Fibroblast of the conjunctiva (primary cell): ENCODE data around the gene MYO9B.
A peak's percentile ranks its signal among the peaks of the same experiment; 100 is the strongest.

ENCODE experiments used
- DNase-seq: peaks from one replicate; pipeline ENCODE4 v3.0.0-alpha.2; 2010; ENCODE audit warnings: low read depth

The MYO9B gene

DNA sequence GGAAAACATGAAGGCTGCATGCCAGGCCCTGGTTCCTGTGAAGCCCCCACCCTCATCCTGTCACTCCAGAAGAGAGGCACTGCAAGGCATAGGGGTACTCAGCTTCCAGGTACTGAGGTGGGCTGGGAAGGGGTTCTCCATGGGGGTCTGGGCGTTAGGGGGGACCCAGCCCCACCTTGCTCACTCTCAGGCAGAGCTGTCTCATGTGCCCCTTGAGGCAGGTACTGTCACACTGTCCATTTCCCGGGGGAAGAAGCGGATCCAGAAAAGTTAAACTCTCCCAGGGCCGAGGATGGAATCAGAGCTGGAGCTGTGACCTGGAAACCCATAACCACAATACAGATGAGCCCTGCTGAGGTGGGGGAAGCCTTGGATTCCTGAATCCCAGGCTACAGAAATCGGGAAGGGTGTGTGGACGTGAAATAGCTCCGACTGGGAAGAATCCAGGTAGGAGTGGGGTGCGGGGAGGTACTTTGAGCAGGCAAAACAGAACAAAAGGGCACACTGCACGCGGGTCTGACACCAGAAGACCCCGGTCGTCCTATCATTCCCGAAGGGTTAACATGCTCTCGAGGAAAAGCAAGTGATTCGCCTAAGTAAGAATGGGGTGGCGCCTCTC, 139.0 kb downstream of the MYO9B start:
- no peak for DNase-seq

DNA sequence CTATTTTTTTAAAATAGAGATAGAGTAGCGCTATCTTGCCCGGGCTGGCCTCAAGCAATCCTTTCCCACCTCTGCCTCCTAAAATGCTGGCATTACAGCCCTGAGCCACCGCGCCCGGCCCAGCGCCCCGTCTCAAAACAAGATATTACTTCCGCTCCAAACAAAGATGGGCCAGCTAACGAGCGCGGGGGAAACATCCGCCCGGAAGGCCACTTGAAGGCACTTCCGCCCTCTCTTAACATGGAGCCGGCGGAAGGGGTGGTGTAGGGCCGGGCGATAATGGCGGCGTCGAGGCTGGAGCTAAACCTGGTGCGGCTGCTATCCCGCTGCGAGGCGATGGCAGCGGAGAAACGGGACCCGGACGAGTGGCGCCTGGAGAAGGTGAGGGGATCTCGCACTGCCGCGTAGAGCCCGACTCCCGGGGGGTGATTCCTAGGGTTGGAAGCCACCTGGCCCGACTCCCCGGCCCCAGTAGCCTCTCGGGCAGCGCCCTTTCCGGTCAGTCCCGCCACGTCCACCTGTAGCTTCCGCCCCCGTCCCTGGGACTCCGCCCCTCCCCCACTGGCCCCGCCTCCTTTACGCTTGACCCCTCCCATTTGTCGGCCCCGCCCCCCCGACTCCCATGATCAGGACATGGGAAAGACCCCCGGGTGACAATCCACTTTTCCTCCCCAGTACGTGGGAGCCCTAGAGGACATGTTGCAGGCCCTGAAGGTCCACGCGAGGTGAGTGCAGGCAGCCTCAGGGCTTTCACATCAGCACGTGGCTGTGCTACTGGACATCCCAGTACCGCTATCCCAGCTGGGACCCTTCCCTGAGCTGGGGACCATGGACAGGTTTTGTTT, 139.8 kb downstream of the MYO9B start, which contains the start of gene USE1:
Gene USE1, plus strand, starts transcription at position 231 of the 845 bp plus-strand sequence. Its CDS starts 49 bp downstream, at position 280.
- peak; percentile 83 for DNase-seq

DNA sequence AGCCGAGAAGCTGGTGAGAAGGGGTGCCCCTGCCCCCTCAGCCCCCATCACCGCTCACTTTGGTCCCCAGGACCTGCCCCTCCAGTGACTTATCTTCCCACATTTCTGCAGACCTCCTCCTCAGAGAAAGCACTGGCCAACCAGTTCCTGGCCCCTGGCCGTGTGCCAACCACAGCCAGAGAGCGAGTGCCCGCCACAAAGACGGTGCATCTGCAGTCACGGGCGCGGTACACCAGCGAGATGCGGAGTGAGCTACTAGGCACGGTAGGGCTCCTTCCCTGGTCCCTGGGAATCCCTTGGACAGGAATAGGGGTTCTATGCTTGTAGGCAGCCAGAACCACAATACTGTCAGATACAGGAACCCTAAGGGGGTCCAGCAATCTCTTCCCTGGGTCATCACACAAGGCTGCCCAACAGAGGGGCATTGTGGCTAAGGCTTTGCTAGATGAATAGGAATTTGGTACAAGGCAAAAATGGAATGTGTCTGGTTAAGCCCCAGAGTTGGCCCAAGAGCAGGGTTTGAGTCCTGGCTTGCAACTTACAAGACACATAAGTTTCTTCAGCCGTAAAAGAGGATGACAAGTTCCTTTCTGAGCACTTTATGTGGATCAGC, 140.6 kb downstream of the MYO9B start:
- DNase-seq: no peak

DNA sequence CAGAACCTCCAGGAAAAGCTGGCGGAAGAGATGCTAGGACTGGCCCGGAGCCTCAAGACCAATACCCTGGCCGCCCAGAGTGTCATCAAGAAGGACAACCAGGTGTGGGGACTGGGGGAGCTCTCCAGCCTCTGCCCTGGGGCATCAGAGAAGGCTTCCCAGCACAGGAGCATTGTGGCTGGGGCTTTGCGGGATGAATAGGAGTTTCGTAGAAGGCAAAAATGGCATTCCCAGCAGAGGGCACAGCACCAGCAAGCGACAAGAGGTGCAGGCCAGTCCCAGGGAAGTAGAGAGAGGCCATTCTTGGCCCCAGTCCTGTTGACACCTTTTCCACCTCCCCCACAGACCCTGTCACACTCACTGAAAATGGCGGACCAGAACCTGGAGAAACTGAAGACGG, 143.7 kb downstream of the MYO9B start:
- DNase-seq: no peak

DNA sequence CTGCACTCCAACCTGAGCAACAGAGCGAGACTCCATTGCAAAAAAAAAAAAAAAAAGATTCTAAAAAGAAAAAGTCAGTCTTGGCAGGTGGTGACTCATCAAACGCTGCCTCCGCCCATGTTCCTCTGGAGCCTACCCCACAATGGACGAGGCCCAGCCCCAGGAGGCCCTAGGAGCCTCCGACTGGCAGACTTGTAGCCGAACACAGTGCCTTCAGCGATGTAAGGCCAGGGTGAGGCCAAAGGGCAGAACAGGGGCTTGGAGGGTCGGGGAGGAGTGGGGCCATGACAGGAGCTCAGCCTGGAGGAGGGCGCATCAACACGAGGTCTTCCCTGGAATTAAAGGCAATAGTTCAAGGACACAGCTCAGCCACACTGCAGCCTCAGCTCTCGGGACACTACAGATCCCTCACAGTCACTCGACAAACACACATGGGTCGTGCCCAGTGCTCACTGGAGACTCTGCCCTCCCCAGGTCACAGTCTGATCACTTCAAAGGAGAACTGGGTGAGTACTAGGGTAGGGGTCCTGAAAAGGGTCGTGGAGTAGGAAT, 144.7 kb downstream of the MYO9B start:
- peak; percentile 83 for DNase-seq

DNA sequence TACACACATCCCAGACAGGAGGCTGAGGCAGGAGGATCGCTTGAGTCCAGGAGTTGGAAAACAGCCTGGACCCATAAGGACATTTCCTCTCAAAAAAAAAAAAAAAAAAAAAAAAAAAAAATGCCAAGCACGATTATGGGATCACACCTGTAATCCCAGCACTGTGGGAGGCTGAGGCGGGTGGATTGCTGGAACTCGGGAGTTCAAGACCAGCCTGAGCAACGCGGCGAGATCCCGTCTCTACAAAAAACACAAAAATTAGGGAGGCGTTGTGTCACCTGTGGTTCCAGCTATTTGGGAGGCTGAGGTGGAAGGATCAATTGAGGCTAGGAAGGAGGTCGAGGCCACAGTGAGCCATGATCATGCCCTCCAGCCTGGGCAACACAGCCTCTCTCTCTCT, 149.5 kb downstream of the MYO9B start:
- no peak for DNase-seq

DNA sequence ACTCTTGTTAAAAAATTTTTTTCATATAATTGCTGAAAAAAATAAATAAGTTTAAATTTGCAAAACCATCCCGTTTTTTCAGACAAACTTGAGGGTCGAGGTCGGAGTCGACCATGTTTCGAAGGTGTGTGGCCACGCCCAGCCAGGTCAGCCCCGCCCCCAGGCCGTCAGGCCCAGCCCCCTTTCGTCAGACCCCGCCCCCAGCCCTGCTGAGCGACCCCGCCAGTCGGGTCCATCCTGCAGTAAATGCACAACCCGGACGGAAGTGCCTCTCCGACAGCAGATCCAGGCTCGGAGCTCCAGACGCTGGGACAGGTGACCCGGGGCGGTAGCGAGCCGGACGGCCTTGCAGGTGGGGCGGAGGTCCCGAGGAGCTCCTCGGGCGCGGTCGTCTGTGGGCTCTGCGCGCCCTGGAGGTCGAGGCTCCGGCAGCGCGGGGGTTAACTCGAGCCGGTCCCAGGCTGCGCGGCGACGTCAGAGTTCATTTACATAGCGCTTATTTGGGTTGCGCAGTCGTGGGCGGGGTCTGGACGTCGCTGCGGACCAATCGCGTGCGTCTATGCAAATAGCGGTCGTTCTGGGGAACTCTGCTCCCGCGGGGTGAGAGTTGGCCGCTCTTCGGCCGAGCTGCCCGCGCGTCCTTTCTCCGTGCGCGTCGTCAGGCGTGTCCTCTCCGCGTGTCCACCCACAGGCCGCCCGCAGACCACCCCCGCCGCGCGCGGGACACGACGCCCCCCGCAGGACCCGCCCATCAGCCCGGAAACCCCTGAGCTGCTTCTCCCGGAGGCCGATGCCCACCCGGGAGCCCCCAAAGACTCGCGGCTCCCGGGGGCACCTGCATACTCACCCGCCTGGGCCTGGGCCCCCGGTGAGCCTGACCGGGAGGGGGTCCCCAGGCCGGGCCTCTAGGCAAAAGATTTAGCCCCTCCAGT, 150.7 kb downstream of the MYO9B start, which contains the start of gene OCEL1:
Gene OCEL1, plus strand, starts transcription at position 225 of the 932 bp plus-strand sequence. Its CDS starts 22 bp downstream, at position 247.
- DNase-seq: peak; percentile 93

DNA sequence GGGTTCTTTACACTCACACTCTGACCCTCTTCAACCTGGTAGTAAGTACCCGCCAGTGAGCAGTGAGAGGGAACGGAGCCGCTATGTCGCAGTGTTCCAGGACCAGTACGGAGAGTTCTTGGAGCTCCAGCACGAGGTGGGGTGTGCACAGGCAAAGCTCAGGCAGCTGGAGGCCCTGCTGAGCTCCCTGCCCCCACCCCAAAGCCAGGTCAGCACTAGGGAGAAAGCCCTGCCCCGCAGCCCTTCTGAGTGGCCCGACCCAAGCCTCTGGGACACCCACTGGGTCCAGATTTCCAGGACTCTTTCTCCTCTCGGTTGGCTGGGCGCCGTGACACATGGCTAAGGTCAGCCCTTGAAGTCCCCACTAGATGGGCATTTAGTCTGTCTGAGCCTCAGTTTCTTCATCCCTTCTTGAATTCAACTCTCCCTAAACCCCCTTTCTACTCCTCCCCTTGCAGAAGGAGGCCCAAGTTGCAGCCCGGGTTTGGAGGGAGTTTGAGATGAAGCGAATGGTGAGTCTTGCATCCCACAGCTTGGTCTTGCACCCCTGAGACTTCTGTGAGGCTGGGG, 152.3 kb downstream of the MYO9B start:
- no peak for DNase-seq

DNA sequence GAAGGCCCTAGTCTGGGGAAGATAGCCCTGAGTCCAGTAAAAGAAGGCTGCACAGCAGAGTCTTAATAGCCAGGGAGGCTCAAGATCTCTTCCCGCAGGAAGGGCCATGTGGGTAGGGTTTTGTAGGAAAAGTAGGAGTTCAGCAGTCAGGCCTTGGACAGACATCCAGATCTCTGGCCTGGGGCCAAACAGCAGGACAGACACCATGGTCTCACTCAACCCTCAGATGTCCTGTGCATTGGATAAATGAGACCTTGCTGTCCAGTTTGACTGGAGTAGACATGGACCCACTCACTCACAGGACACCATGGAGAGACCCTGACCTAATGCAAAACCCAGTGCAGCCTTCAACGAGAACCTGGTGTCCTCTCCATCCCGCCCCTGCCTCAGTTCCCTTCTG, 154.3 kb downstream of the MYO9B start:
- DNase-seq: no peak

DNA sequence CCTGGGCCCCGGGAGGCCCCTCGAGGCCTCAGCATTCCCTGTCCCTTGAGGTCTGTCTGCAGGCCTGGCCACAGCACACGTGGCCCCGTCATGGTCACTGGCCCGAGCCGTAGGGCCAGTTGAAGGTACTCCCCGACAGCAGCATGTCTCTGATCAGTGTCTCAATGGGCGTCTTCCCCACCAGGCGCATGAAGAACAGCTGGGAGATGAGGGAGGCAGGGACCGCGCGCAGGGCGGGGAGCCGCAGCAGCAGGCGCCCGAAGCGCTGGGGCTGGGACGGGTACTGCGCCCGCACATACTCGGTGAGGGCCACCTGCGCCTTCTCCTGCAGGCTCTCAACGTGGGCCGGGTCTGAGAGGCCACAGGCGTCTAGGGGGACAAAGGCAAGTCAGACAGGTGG, 156.7 kb downstream of the MYO9B start:
- no peak for DNase-seq

DNA sequence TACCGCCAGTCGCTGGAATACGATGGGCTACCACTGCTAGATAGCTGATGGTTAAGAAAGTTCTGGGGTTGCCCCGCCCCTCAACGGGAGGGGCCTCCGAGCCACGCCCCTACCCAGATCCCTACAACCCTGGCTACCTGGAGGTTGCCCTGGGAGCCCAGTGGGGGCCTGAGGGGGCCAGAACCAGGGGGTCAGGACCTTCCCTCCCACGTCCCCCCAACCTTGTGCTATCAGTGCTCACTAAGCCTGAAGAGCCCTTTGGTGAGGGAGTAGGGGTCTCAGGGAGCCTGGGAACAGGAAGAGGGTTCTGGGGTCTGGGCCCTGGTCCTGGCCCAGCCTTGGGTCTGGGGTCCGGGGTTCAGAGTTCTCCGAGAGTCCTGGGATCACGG, 159.3 kb downstream of the MYO9B start:
- DNase-seq: no peak

DNA sequence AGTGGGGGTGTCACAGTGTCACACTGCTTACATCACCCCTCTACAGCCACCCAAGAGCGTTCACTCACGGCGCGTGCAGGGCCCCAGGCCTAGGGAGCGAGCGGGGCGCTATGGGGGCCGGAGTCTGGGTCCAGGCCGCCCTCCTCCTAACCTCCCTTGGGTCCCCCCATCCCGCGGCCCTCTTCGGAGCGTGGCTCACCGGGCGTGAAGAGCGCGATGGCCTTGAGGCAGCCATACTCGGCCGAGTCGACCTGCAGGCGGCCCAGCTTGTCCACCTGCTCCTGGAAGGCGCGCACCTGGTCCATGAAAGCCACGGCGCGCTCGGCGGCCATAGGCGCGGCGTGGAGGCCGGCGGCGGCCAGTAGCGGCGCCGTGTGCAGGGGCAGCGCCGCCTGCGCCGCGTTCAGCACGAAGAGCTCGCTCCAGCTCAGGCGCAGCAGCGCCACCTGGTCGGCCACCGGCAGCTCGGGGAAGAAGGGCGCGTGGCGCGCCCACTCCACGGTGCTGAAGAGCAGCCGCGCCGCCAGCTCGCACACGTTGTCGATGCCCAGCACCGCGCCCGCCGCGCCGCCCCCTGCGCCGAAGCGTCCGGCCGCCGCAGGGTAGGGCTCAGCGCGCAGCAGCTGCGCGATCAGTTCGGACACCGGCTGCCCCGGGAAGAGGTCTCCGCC, 159.9 kb downstream of the MYO9B start:
- no peak for DNase-seq

DNA sequence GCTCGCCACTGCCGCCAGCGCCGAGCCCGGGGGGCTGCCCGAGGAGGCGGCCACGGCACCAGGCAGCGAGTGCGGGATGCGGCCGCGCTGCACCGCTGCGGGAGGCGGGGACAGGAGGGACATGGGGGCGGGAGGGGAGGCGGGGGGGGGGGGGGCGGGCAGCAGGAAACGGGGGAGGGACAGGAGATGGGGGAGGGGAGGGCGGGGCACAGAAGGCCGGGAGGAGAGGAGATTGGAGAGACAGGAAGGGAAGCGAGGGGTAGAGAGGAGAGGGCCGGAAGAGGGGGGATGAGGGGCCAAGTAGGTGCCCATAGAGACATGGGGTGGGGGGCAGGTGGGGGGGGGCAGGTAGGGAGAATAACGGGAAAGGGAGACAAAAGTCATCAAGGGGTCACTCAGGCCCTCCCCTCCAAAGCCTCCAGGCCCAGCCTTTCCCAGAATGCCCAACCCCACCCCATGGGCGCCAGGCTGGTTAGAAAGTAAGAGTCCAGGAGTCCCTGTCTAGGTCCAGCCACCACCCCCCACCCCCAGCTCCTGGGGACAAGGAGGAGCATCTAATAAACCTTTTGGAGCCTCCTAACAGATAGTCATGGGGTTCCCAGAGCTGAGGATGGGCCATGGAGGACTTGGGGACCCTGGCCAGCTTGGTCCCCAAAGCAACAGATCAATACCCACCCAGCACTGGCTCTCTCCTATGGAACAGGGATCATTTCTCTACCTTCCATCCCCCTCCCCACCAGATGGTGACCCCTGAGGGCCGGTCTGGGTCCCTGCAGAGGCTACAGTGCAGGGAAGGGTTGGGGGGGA, 160.6 kb downstream of the MYO9B start:
- no peak for DNase-seq

DNA sequence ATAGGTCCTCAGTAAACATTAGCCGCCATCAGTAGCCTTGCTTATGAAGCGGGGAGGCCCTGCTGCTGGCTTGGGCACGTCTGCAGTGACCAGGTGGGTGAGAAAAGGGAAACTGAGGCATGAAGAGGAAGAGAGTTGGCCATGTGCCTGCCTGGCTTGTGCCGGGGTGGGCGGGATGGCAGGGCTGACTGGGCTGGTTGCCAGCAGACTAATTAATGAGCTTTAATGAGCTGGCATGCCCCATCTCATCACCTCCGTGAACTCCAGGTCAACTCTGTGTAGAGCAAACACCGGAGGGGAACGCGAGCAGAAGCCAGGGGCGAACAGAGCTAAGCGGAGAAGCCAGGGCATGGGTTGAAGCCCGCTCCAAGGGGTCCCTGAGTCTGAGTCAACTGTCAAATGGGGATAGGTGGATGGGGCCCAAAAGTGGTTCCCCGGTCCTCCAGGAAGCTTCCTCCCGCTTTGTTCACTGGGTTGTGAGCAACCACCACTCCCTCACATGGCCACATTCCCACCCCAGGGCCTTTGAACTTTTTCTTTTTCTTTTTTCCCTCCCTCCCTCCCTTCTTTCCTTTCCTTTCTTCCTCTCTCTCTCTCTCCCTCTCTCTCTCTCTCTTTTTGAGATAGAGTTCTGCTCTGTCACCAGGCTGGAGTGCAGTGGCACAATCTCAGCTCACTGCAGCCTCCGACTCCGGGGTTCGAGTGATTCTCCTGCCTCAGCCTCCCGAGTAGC, 161.4 kb downstream of the MYO9B start:
- DNase-seq: no peak

DNA sequence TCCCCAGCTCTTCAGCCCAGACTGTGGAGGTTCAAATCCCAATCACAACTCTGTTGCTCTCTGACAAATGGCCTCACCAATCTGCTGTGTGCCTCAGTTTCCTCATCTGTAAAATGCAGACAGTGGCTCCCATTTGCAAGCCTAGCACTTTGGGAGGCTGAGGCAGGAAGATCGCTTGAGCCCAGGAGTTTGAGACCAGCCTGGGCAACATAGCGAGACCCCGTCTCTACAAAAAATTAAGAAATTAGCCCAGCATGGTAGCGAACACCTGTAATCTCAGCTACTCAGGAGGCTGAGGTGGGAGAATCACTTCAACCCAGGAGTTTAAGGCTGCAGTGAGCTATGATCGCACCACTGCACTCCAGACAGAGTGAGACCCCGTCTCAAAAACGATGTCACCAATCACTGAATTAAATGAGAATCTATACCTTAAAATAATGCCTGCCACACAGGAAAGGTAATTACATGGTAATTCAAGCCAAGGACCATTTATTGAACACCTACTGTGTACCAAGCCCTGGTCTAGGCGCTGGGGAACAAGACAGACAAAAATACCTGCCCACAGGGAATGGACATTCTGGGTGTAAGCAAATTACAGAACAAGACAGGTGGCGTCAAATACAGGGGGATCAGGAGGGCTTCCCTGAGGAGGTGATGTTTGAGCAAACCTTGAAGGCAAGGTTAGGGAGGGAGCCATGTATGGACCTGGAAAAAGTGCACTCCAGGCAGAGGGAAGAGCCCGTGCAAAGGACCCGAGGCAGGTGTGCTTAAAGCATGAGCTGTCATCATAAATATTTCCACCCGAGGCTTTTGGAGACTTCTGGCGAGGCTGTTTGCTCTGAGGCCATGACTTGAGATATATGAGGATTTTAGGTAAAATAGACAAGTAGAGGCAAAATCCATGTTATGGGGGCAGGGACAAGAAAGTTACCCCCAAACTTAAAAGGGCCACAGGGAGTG, 162.4 kb downstream of the MYO9B start:
- DNase-seq: no peak

DNA sequence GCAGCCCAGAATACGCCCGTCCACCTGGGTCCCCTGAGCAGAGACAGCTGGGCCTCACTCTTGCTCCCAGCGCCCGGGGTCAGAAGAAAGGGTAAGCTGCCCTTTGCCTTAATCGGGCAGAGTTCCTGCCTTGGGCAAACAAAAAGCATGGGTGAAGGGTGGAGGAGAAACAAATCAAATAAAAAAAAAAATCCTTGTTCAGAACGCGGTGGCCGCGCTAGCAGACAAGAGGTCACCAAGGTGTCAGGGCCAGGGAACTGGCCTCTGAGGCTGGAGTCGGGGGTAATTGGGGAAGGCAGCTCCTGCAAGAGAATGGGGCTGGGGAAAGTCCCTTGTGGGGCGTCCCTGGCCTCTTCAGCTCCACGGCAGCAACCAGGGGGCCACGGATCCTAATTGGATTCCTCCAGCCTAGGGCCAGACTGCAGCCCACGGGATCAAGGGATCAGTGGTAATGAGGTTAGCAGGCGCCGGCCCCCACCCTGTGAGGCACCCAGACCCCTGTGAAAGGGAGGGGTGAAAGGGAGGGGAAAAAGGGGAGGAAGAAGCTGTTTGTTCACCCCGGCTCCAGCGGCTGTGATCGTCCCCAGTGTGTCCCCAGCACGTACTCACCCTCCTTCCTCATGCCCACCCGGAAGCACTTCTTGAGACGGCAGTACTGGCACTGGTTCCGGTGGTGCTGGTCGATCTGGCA, 164.6 kb downstream of the MYO9B start:
- no peak for DNase-seq

DNA sequence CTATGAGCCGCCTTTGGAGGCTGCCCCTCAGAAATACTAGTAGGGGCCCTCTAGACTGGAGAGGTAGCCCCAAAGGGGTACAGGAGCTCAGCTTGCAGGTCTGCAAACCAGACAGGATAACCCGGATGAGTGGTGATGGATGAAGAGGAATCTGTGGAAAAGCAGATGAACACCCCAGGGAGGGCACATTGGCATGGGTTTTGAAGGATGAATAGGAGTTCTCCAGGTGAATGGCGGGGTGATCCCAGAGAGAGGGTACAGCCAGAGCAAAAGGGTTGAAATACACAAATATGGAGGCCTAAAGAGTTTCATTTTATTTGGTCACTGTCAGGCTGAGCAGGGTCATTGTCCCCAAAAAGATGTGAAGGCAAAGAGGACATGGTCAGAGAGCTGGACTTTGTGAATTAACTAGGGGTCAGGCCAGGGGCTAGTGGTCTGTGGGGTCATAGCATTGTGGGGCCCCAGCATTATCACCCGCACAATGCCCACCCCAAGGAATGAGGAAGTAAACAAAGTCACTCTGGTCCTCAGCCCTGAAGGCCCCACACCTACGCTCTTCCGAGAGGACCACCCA, 165.3 kb downstream of the MYO9B start:
- no peak for DNase-seq
